Measurements from ENCODE around the gene S100A4.

The S100A4 gene

GRCh38 chr1:153561466-153561985, 15.9 kb upstream of the S100A4 start:
- no peak overlapping the region for H3K4me3 ChIP-seq (ENCODE audit: low read depth, low read length)
- no peak for TF ChIP-seq CTCF (IDR thresholded peaks at IDR 0.05; ENCODE audit: control insufficient read depth, extremely low read depth, insufficient read depth)
- no peak for DNase-seq (ENCODE audit: low read depth)

- no peak for TF ChIP-seq CTCF (IDR thresholded peaks at IDR 0.05; ENCODE audit: control insufficient read depth, extremely low read depth, insufficient read depth)
- DNase-seq (ENCODE audit: low read depth), result no peak
- H3K4me3 ChIP-seq (ENCODE audit: low read depth, low read length), result no peak overlapping the region
Measured at GRCh38 chr1:153560771-153561465, 15.3 kb upstream of the S100A4 start.

GRCh38 chr1:153560241-153560640, 14.6 kb upstream of the S100A4 start:
- TF ChIP-seq CTCF (IDR thresholded peaks at IDR 0.05; ENCODE audit: control insufficient read depth, extremely low read depth, insufficient read depth), result no peak
- H3K4me3 ChIP-seq (ENCODE audit: low read depth, low read length), result no peak overlapping the region
- no peak for DNase-seq (ENCODE audit: low read depth)

GRCh38 chr1:153557877-153558276, 12.3 kb upstream of the S100A4 start:
- no peak for TF ChIP-seq CTCF (IDR thresholded peaks at IDR 0.05; ENCODE audit: control insufficient read depth, extremely low read depth, insufficient read depth)
- no peak overlapping the region for H3K4me3 ChIP-seq (ENCODE audit: low read depth, low read length)
- DNase-seq (ENCODE audit: low read depth), result no peak

GRCh38 chr1:153556348-153556747, 10.7 kb upstream of the S100A4 start:
- no peak for DNase-seq (ENCODE audit: low read depth)
- TF ChIP-seq CTCF (IDR thresholded peaks at IDR 0.05; ENCODE audit: control insufficient read depth, extremely low read depth, insufficient read depth), result no peak
- no peak overlapping the region for H3K4me3 ChIP-seq (ENCODE audit: low read depth, low read length)

GRCh38 chr1:153553830-153554541, 8.4 kb upstream of the S100A4 start:
- no peak for TF ChIP-seq CTCF (IDR thresholded peaks at IDR 0.05; ENCODE audit: control insufficient read depth, extremely low read depth, insufficient read depth)
- no peak for DNase-seq (ENCODE audit: low read depth)
- H3K4me3 ChIP-seq (ENCODE audit: low read depth, low read length), result no peak overlapping the region

Measured in LNCaP clone FGC (cell line).